Sigmoid colon (tissue), 7 donors: ENCODE results near the gene BLTP3A. TPM values are rescaled to one million over a fixed set of nuclear protein-coding genes. Genes with fewer than 3 reads are reported as not detected.
"Not testable (repeated sequence)": the region's sequence is repeated elsewhere in the genome, so short reads cannot be mapped to it uniquely, and the experiment has no call there.

Source experiments
- DNase-seq: peaks from one replicate; pipeline ENCODE4 v3.0.0-alpha.2; 2019
- H3K27ac ChIP-seq, 4 donors: fragments of 200-600 bp; sonication (generic); one replicate each; pipeline ENCODE4 v1.5.1; 2016 to 2019; ENCODE audit warnings: mild to moderate bottlenecking in 1 of 4
- H3K27me3 ChIP-seq, 3 donors: fragments of 200-600 bp; sonication (generic); one replicate each; pipeline ENCODE4 v1.5.1; 2019; ENCODE audit warnings: mild to moderate bottlenecking in 1 of 3
- H3K36me3 ChIP-seq, 4 donors: fragments of 200-600 bp; sonication (generic); one replicate each; pipeline ENCODE4 v1.5.1; 2016 to 2019
- H3K4me1 ChIP-seq, 4 donors: fragments of 200-600 bp; sonication (generic); one replicate each; pipeline ENCODE4 v1.5.1; 2017 to 2019
- H3K4me3 ChIP-seq, 4 donors: fragments of 200-600 bp; sonication (generic); one replicate each; pipeline ENCODE4 v1.5.1; 2017 to 2019; ENCODE audit warnings: mild to moderate bottlenecking in 2 of 4, moderate library complexity in 1 of 4
- H3K9me3 ChIP-seq, 4 donors: fragments of 200-600 bp in 3 of 4; sonication (generic) in 3 of 4; one replicate each; pipeline versions ENCODE4 v1.5.1 to v1.6.1; 2013 to 2019
- EP300 ChIP-seq, 4 donors: sonication (generic); formaldehyde crosslinking; IDR thresholded peaks; one replicate each; pipeline ENCODE4 v1.6.1; 2017; ENCODE audit warnings: antibody characterized with exemption in 4 of 4
- POLR2A ChIP-seq, 2 donors: fragments of 450-650 bp; IDR thresholded peaks; one replicate each; pipeline ENCODE4 v1.6.1; 2016; ENCODE audit warnings: antibody characterized with exemption in 2 of 2, mild to moderate bottlenecking in 2 of 2, moderate library complexity in 2 of 2
- POLR2AphosphoS5 ChIP-seq, 4 donors: sonication (generic); formaldehyde crosslinking; IDR thresholded peaks; one replicate each; pipeline ENCODE4 v1.6.1; 2017; ENCODE audit warnings: antibody characterized with exemption in 4 of 4
- WGBS, 2 donors: extraction: QIAGEN DNeasy Blood & Tissue Kit; methylation state at CpG; one replicate each; pipeline ENCODE4 v1.1.7; 2013; 5-methylcytosine and 5-hydroxymethylcytosine counted together
- intact Hi-C: fragments of 100-400 bp; cut with DNase I; formaldehyde crosslinking; loops from one replicate; pipeline ENCODE4 v1.15.1; 2023
- polyA plus RNA-seq, 3 donors: library from polyadenylated mRNA; stranded (reverse); fragments of 200-250 nt; gene quantifications; one replicate each; pipeline ENCODE4 v1.2.3, GENCODE V29; 2013
- total RNA-seq, 4 donors: library from RNA; depleted of rRNA; stranded (reverse); fragments of >200 nt; gene quantifications; one replicate each; pipeline ENCODE4 v1.1.0, GENCODE V29; 2016
- TF ChIP-seq, protein P1 (sequence below), 4 experiments: fragments of 450-650 bp in 3 of 4; fragments of 200-600 bp in 1 of 4; IDR thresholded peaks; one replicate each; pipeline ENCODE4 v1.5.1; 2016 to 2019; ENCODE audit warnings: antibody characterized with exemption in 4 of 4, mild to moderate bottlenecking in 3 of 4, moderate library complexity in 2 of 4
- donor health status: healthy with polysubstance abuse.
- donor health status: Bipolar disorder and iron deficiency.
- donor health status: healthy.

Gene BLTP3A
- total and polyA plus RNA-seq, 7 donors = 0.60 to 11.6 (median 6.7) TPM

DNA sequence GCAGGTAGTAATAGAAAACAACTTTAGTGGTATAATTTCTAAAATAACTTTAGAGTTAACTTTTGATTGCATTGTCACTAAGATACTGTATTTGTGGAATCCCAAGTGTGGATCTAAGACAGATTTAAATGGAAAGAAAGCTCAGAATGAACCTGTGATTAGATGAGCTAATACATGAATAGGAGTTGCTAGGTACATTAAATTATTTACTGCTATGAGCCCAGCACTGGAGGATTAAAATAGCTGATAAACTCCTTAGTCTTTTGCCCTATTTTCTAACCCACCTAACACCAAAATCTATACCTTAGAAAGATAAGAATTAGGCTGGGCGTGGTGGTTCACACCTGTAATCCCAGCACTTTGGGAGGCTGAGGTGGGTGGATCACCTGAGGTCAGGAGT, 23.7 kb upstream of the BLTP3A start:
- 94 to 98% methylated on average over 1 of the region's 1 CpG for WGBS, 2 donors
- Histone ChIP-seq H3K9me3 (no peaks in the 10 kb centered on the region), H3K27ac (no peak overlapping the region), H3K4me1 (no peaks in the 10 kb centered on the region), H3K36me3 (peaks cover 2 to 94% (median 51%) of the 10 kb centered on the region in 4 donors), H3K4me3 (no peak overlapping the region), H3K27me3 (no peaks in the 10 kb centered on the region)
- TF ChIP-seq, protein P1, sequence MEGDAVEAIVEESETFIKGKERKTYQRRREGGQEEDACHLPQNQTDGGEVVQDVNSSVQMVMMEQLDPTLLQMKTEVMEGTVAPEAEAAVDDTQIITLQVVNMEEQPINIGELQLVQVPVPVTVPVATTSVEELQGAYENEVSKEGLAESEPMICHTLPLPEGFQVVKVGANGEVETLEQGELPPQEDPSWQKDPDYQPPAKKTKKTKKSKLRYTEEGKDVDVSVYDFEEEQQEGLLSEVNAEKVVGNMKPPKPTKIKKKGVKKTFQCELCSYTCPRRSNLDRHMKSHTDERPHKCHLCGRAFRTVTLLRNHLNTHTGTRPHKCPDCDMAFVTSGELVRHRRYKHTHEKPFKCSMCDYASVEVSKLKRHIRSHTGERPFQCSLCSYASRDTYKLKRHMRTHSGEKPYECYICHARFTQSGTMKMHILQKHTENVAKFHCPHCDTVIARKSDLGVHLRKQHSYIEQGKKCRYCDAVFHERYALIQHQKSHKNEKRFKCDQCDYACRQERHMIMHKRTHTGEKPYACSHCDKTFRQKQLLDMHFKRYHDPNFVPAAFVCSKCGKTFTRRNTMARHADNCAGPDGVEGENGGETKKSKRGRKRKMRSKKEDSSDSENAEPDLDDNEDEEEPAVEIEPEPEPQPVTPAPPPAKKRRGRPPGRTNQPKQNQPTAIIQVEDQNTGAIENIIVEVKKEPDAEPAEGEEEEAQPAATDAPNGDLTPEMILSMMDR (IDR thresholded peaks at IDR 0.05) = no peak
- TF ChIP-seq POLR2A (IDR thresholded peaks at IDR 0.05) = no peak
- no peak for TF ChIP-seq POLR2AphosphoS5 (IDR thresholded peaks at IDR 0.05)
- no peak for TF ChIP-seq EP300 (IDR thresholded peaks at IDR 0.05)
- no peak for DNase-seq
- intact Hi-C loops = no loop called here

DNA sequence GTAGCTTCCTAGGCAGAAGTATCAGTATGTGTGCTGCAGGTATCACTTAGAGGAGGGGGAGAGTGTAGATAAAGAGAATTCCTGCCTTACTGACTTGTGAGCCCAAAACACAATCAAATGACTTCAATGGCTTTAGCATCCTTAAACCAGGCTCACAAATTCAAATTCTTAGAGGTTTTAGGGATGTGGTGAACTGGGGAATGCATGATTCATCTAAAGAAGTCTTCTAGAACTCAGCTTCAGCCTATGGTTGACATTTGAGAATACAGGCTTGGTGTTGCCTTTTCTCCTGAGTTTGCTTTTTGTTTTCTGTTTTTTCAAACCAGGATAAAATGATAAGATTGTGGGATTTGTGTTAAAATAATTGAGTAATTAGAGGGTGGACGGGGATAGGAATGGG, 20.2 kb upstream of the BLTP3A start:
- peaks cover 11 to 86% (median 41%) of the 10 kb centered on the region in 4 donors for H3K36me3 ChIP-seq
- TF ChIP-seq, protein P1 (IDR thresholded peaks at IDR 0.05) = no peak
- TF ChIP-seq POLR2A (IDR thresholded peaks at IDR 0.05) = no peak
- no peak for TF ChIP-seq EP300 (IDR thresholded peaks at IDR 0.05)
- TF ChIP-seq POLR2AphosphoS5 (IDR thresholded peaks at IDR 0.05) = no peak
- no peaks in the 10 kb centered on the region for H3K4me1 ChIP-seq
- no peak for DNase-seq
- H3K9me3 ChIP-seq = no peaks in the 10 kb centered on the region
- H3K27me3 ChIP-seq = no peaks in the 10 kb centered on the region
- H3K27ac ChIP-seq = no peak overlapping the region
- H3K4me3 ChIP-seq = no peak overlapping the region
- intact Hi-C loops = no loop called here
- WGBS, 2 donors = 95 to 96% methylated on average over 1 of the region's 1 CpG

DNA sequence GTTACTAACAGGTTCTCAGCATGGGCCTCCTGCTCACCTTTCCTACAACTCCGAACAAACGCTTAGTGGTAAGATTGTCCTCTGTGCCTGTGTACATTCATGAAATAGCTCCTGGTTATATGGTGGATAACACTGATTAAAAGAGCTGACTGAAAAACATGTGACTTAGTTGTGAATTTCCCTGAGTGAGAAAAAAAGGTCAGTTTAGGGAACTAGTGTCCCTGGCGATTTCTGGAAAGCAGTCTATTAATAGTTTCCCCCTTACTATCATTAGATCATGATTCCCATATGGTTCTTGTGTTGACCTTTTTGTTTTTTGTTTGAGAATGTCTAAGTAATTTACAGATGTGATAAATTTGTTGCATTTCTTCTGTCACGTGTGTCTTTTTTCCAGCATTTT, 18.9 kb upstream of the BLTP3A start:
- Histone ChIP-seq H3K9me3 (no peaks in the 10 kb centered on the region), H3K4me3 (no peak overlapping the region), H3K4me1 (no peaks in the 10 kb centered on the region), H3K36me3 (peaks cover 11 to 74% (median 32%) of the 10 kb centered on the region in 4 donors), H3K27ac (no peak overlapping the region), H3K27me3 (no peaks in the 10 kb centered on the region)
- TF ChIP-seq EP300 (IDR thresholded peaks at IDR 0.05) (no peak), POLR2A (IDR thresholded peaks at IDR 0.05) (no peak)
- TF ChIP-seq, protein P1 (IDR thresholded peaks at IDR 0.05) = no peak
- no peak for DNase-seq
- intact Hi-C loops = no loop called here
- 92 to 94% methylated on average over 4 of the region's 4 CpGs for WGBS, 2 donors

DNA sequence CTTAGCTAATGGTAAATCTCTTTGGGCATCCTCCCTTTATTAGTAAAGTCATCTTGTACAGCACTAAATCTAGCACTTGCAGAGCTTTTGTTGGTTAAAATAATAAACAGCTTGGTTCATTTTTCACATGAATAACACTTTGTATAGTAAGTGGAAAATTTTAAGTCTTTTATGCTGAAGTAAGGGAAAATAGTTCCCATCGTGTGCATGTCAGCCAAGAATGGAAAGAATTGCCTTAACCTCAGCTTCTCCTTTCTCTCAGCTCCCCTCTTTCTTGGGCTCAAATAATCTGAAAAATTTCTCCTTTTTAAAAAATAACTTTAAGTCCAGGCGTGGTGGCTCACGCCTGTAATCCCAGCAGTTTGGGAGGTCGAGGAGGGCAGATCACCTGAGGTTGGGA, 18.0 kb upstream of the BLTP3A start:
- peaks cover 11 to 69% (median 23%) of the 10 kb centered on the region in 4 donors for H3K36me3 ChIP-seq
- 88% methylated on average over 4 of the region's 4 CpGs for WGBS, 2 donors
- TF ChIP-seq EP300 (IDR thresholded peaks at IDR 0.05) (no peak), POLR2A (IDR thresholded peaks at IDR 0.05) (no peak), POLR2AphosphoS5 (IDR thresholded peaks at IDR 0.05) (no peak)
- TF ChIP-seq, protein P1 (IDR thresholded peaks at IDR 0.05) = no peak
- H3K27ac ChIP-seq = no peak overlapping the region
- H3K9me3 ChIP-seq = no peaks in the 10 kb centered on the region
- no peak for DNase-seq
- H3K4me3 ChIP-seq = no peak overlapping the region
- intact Hi-C loops = no loop called here
- H3K4me1 ChIP-seq = no peaks in the 10 kb centered on the region
- H3K27me3 ChIP-seq = no peaks in the 10 kb centered on the region

DNA sequence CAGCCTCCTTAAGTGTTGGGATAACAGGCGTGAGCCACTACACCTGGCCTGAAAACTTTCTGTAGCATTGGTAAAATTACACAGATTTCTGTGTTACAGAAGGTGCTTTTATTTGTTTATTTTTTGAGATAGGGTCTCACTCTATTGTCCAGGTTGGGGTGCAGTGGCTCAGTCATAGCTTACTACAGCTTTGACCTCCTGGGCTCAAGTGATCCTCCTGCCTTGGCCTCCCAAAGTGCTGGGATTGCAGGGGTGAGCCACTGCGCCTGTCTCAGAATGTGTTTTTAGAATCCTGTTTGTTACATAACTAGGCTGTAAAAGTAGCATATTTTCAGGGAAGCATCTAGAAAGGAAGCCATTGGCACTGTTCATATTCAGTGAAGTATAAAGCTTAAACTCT, 16.9 kb upstream of the BLTP3A start:
- TF ChIP-seq POLR2A (IDR thresholded peaks at IDR 0.05) (no peak), EP300 (IDR thresholded peaks at IDR 0.05) (no peak), POLR2AphosphoS5 (IDR thresholded peaks at IDR 0.05) (no peak)
- TF ChIP-seq, protein P1 (IDR thresholded peaks at IDR 0.05) = no peak
- DNase-seq = no peak
- Histone ChIP-seq H3K36me3 (peaks cover 11 to 64% (median 19%) of the 10 kb centered on the region in 4 donors), H3K27me3 (no peaks in the 10 kb centered on the region), H3K4me3 (no peak overlapping the region), H3K4me1 (no peaks in the 10 kb centered on the region), H3K9me3 (no peaks in the 10 kb centered on the region), H3K27ac (no peak overlapping the region)
- WGBS, 2 donors = 98 to 99% methylated on average over 2 of the region's 2 CpGs
- intact Hi-C loops = no loop called here

DNA sequence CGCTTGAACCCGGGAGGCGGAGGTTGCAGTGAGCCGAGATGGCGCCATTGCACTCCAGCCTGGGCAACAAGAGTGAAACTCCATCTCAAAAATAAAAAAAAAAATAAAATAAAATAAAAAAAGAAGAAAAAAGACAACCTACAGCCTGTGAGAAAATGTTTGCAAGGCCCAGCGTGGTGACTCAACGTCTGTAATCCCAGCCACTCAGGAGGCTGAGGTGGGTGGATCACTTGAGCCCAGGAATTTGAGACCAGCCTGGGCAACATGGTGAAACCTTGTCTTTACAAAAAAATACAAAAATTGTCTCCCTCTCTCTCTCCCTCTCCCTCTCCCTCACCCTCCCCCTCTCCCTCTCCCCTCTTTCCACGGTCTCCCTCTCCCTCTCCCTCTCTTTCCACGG, 6.5 kb upstream of the BLTP3A start:
- H3K9me3 ChIP-seq, H3K27me3 ChIP-seq, H3K36me3 ChIP-seq, H3K27ac ChIP-seq, DNase-seq, H3K4me1 ChIP-seq, H3K4me3 ChIP-seq, intact Hi-C loops: not testable (repeated sequence)
- 91 to 97% methylated on average over 9 of the region's 9 CpGs for WGBS, 2 donors

DNA sequence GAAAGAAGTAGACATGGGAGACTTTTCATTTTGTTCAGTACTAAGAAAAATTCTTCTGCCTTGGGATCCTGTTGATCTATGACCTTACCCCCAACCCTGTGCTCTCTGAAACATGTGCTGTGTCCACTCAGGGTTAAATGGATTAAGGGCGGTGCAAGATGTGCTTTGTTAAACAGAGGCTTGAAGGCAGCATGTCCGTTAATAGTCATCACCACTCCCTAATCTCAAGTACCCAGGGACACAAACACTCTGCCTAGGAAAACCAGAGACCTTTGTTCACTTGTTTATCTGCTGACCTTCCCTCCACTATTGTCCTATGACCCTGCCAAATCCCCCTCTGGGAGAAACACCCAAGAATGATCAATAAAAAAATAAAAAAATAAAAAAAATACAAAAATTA, 4.7 kb upstream of the BLTP3A start:
- DNase-seq, H3K4me3 ChIP-seq, H3K4me1 ChIP-seq, H3K9me3 ChIP-seq, H3K27me3 ChIP-seq, H3K36me3 ChIP-seq, intact Hi-C loops, H3K27ac ChIP-seq: not testable (repeated sequence)
- WGBS, 2 donors = 77 to 80% methylated on average over 2 of the region's 2 CpGs
